Vagina (tissue), 2 donors: ENCODE data around the gene DDX51.

Source experiments
- CTCF ChIP-seq, 3 experiments: fragments of 450-650 bp in 2 of 3; fragments of 200-600 bp in 1 of 3; sonication (generic) in 1 of 3; IDR thresholded peaks; one replicate each; pipeline ENCODE4 v1.5.1; 2017 to 2019; ENCODE audit warnings: antibody characterized with exemption in 3 of 3, mild to moderate bottlenecking in 2 of 3, moderate library complexity in 2 of 3
- POLR2A ChIP-seq, 2 donors: fragments of 450-650 bp; IDR thresholded peaks; one replicate each; pipeline ENCODE4 v1.6.1; 2017; ENCODE audit warnings: antibody characterized with exemption in 2 of 2, mild to moderate bottlenecking in 2 of 2, moderate library complexity in 2 of 2

- TF ChIP-seq CTCF (IDR thresholded peaks at IDR 0.05), result no peak
- TF ChIP-seq POLR2A (IDR thresholded peaks at IDR 0.05), result no peak
Observed at GRCh38 chr12:132111654-132112304, 32.3 kb downstream of the DDX51 start.
